HG02840 (cell line): ENCODE data around the gene ADAMTSL1.

Experiments used
- ATAC-seq: cut with Tn5 transposase; IDR thresholded peaks from one replicate; pipeline ENCODE4 v1.9.1; 2021; ENCODE audit warnings: mild to moderate bottlenecking, moderate library complexity, moderate number of reproducible peaks; ENCODE audit not compliant: unreplicated experiment, low FRiP score

ADAMTSL1 gene

DNA sequence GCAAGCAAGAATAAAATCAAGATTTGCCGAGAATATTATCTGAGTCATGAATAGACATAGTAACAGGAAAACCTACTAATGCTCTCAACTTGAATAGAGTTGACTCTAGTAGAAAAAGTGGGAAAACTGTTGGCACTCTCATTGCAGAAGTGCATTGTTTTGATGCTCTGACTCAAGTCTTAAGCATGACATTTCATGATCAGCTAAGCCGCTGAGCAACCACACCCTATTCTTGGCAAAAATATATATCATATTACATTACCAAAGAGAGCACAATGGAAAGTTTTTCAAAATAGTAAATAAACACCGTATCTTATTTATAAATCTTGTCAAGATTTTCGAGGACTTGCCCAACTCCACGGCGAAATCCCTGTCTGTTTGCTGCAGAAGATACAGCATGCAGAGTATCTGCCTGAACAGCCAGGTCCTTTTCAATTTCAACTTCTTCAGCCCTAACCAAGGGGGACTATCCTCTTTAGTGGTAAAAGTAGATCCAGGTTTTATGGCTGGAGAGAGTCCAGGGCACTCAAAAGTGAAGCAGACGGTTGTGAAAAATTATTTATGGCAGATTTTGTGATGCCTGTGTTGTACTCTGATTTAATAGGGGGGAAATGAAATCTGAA, 13.9 kb upstream of the ADAMTSL1 start:
- ATAC-seq, result no peak

GRCh38 chr9:18461496-18461895, 12.5 kb upstream of the ADAMTSL1 start:
- ATAC-seq, result no peak

DNA sequence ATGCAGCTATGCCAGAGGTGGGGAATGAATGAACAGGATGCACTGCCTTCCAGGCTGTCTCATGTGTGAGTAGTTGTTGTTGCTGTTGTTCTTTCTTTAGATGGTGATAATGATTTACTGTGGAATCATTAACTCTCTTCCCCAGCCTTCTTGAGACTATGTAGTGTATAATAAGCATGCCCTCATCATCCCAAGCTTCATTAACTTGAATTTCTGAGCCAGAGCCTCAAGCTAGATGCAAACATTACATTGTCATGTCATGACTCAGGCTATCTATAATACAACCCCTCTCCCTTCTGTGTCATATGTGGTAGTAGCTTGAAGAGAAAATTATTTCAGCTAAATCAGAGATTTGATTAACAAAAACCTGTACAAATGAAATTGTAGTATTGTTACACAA, 10.0 kb upstream of the ADAMTSL1 start:
- no peak for ATAC-seq

GRCh38 chr9:18466101-18466500, 7.9 kb upstream of the ADAMTSL1 start:
- no peak for ATAC-seq

- ATAC-seq, result no peak
Observed at GRCh38 chr9:18467696-18468095, 6.3 kb upstream of the ADAMTSL1 start.

DNA sequence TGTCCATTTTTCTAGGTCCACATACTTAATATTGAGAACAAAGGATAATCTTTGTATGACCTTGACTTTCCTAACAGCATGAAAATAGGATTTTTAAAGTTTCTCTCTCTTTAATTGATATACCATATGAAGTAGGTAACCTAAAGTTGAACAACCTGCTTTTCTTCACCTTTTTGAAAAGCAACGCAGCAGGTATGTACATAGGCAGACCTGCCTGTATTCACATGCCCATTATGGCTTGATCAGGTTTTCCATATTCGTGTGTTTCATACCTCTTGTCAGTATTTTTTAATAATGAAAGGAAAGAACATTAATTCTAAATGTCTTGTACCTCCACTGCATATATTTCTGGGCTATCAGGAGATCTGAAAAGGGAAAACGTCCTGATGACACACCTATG, 1.5 kb upstream of the ADAMTSL1 start:
- ATAC-seq, result no peak

GRCh38 chr9:18472841-18473251, 1.1 kb upstream of the ADAMTSL1 start:
- no peak for ATAC-seq

- ATAC-seq, result no peak
Observed at GRCh38 chr9:18474783-18475182, 830 bp downstream of the ADAMTSL1 start.

DNA sequence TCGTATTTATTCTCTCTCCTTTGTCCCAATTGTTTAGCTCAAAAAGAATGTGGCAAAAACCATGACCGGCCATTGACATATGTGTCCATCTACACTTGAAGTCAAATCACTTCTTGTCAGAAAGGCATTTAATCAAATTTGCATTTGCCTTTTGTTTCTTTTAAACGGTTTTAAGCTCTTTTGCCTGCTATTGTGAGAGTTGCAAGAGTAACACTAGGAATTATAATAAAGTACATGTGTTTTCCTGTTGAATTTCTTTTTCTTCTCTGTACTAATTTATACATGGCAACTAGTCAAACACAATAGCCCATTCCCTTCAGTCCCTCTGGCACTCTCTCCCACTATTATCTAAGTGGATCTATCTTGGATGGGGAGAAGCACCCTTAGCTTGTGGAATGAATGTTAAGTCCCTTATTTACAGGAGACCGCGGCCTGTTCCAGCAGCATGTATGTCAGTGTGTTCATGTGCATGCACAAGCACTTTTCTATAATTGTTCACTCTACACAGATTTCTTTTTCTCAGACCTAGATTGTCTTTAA, 3.2 kb downstream of the ADAMTSL1 start:
- no peak for ATAC-seq

- no peak for ATAC-seq
Observed at GRCh38 chr9:18477719-18478118, 3.8 kb downstream of the ADAMTSL1 start.

- no peak for ATAC-seq
Observed at GRCh38 chr9:18478501-18479361, 4.8 kb downstream of the ADAMTSL1 start.

GRCh38 chr9:18479405-18479804, 5.5 kb downstream of the ADAMTSL1 start:
- no peak for ATAC-seq

DNA sequence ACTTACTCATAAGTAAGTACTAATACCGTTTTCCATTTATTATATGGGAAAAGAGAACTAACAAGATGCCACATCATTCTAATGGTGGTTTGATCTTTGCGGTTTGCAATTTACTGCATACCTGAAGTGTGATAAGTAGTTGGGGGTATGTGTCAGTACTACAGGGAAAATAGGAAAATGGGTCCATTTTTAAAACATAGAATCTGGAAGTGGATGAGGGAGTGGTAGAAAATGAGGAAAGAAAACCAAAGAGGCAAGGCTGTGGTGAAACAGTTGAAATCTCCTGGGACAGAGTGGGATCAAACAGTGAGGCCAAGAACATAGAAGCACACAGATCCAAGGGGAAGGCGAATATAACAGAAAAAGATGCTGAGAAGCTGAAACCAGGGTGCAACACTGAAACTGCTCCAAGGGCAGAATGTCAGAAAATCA, 6.7 kb downstream of the ADAMTSL1 start:
- ATAC-seq, result no peak

GRCh38 chr9:18482371-18482770, 8.4 kb downstream of the ADAMTSL1 start:
- ATAC-seq, result no peak

DNA sequence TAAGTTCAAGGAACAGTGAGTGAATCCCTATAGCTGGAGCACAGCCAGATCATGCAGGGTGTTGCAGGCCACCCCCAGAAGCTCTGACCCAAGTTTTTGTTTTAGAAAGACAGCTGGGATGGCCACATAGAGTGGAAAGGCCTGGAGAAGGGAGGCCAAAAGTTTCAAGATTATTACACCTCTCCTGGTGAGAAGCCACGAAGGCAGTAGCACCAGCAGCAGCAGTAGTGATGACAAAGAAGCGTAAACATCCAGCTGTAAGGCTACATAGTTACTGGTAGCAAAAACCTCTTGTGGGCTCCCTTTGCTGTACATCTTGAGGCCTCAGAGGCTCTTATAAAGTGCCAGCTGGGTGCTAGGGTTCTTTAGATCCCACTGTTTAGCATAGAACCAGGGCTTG, 11.8 kb downstream of the ADAMTSL1 start:
- no peak for ATAC-seq

GRCh38 chr9:18487611-18488010, 13.7 kb downstream of the ADAMTSL1 start:
- ATAC-seq, result no peak

DNA sequence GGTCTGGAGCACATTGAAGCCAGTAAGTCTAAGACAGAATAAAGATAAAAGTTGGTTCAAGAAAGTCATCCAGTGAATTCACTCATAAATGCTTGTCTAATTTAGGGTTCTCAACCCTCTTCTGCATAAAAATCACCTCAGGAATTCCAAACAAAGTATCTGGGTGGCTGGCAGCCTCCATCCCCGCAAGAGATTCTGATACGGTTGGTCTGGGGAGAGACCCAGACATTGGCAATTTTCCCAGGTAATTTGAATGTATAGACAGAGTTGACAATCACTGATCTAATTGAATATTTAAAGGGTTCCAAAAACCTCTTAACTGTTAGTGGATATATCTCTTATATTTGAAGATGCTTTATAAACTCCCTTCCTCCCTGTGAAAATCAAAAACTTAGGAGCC, 14.9 kb downstream of the ADAMTSL1 start:
- no peak for ATAC-seq

DNA sequence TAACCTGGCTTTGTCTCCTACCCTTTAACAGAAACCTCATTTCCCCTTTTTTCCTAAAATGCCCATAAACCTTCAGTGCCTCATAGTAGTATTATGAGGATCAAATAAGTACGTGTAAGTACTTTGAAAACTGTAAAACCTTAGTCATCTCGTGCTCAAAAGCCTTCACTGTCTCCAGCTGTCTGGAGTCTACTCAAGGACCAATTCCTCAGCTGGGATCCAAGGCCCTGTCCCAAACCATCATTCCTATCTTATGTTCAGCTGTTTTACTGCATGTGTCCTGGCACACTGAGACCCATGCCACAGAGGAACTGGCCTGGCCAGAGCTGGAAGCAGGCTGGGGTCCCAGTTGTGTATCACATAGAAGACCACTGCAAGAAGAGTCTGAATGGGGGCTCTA, 15.9 kb downstream of the ADAMTSL1 start:
- no peak for ATAC-seq

GRCh38 chr9:18490641-18491370, 16.9 kb downstream of the ADAMTSL1 start:
- ATAC-seq, result no peak

DNA sequence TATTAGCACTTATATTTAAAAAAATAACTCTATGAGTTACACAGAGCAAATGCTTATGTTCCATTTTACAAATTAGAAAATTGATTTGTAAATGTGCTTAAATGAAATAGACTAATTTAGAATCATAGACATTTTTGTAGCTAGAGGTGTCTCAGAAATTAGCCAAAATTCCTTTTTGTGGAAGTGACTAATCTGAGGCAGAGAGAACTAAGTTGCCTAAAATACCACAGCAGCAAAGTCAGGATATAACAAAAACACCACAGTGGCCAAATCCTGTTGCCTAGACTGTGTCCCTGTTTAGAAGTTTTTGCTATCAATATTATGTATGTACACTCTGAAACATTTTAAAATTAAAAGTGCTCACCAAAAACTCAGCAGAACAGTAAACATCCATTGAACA, 18.7 kb downstream of the ADAMTSL1 start:
- ATAC-seq, result no peak

DNA sequence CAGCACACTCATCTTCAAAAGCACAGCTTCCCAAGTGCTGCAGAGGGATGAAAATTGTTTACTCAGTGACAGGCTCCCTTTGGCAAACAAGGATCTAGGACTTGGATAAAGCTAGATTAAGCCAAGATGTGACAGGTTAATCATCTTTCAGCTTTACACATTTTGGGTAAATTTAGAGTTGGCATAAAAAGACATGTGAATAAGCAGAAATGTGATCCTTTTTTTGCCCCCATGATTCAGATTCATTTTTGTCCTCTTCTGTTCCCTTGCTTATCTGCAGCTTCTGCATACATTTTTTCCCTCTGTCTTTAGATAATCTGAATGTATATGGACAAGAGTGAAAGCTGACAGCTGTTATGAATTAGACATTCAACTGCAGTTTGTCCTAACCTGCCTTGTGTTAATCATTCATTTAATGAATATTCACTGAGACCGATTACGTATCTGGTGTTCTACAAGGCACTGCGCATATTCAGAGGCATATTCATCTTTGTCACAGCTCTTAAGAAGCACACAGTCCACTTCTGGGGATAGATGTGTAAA, 19.6 kb downstream of the ADAMTSL1 start:
- ATAC-seq, result no peak
